Esophagus squamous epithelium (tissue), 4 donors: Measurements from ENCODE around the gene EHBP1.

Experiments
- POLR2A ChIP-seq, 4 donors: fragments of 450-650 bp; IDR thresholded peaks; one replicate each; pipeline ENCODE4 v1.6.1; 2017; ENCODE audit warnings: antibody characterized with exemption in 4 of 4, mild to moderate bottlenecking in 4 of 4, moderate library complexity in 3 of 4
- TF ChIP-seq, protein P1 (sequence below), 6 experiments: fragments of 450-650 bp in 4 of 6; fragments of 200-600 bp in 2 of 6; sonication (generic) in 2 of 6; IDR thresholded peaks; one replicate each; pipeline ENCODE4 v1.5.1; 2016 to 2019; ENCODE audit warnings: antibody characterized with exemption in 6 of 6, mild to moderate bottlenecking in 4 of 6, moderate library complexity in 4 of 6

DNA sequence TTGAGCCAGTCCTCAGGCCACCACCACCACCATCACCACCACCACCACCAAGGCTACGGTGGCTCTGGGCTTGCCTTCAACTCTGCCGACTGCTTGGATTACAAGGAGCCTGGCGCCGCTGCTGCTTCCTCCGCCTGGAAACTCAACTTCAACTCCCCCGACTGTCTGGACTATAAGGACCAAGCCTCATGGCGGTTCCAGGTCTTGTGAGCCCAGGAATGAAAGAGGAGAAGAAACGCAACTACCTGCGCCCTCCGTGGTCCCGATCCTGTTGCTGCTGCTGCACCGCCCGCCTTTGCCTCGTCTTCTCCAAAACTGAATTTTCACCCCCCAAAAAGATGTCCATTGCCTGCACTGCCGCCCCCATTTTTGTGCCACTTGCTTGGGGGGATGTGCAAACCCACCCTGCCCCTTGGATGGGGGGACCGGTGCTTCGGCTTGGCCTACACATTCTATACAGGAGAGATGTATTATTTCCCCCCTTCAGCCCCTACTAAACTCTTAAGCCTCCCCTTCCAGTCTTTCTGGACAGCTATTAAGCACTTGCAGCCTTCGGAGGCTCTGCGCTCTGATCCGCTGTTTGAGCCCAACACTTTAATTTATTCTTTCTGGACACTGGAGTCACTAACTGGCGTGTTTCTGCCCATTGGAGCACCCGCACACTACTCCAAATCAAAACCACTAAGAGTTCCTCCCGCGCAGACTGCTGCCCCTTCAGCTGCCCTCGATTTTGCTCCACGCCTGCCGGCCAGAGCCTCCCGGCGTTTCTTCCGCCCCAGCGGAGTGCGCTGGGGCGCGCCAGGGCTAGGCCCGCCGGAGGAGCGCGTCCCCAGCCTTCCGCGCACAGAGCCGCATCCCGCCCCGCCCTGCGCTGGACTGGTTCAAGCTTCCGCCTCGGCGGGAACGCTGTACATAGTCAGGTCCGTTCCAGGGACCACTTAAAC is 350.9 kb downstream of the EHBP1 start:
- TF ChIP-seq, protein P1, sequence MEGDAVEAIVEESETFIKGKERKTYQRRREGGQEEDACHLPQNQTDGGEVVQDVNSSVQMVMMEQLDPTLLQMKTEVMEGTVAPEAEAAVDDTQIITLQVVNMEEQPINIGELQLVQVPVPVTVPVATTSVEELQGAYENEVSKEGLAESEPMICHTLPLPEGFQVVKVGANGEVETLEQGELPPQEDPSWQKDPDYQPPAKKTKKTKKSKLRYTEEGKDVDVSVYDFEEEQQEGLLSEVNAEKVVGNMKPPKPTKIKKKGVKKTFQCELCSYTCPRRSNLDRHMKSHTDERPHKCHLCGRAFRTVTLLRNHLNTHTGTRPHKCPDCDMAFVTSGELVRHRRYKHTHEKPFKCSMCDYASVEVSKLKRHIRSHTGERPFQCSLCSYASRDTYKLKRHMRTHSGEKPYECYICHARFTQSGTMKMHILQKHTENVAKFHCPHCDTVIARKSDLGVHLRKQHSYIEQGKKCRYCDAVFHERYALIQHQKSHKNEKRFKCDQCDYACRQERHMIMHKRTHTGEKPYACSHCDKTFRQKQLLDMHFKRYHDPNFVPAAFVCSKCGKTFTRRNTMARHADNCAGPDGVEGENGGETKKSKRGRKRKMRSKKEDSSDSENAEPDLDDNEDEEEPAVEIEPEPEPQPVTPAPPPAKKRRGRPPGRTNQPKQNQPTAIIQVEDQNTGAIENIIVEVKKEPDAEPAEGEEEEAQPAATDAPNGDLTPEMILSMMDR (IDR thresholded peaks at IDR 0.05): no peak
- TF ChIP-seq POLR2A (IDR thresholded peaks at IDR 0.05): no peak
